Activated CD8-positive, alpha-beta memory T cell treated with anti-CD3 and anti-CD28 coated beads, Interleukin-2, amount 50 U/mL, for 24 hours (primary cell): ENCODE data around the gene TFR2.

ENCODE experiments used
- DNase-seq: peaks from one replicate; pipeline ENCODE4 v3.0.0-alpha.2; 2020; ENCODE audit errors: extremely low read depth

TFR2 gene

GRCh38 chr7:100613412-100614175 lies 27.8 kb downstream of the TFR2 start:
- DNase-seq: no peak

- no peak for DNase-seq
Observed at GRCh38 chr7:100612730-100613390, 28.5 kb downstream of the TFR2 start.

GRCh38 chr7:100611983-100612729 lies 29.2 kb downstream of the TFR2 start, which contains the start of gene MOSPD3:
Gene MOSPD3 (plus strand): TSS chr7:100612540. CDS start chr7:100612792, 252 bp downstream.
- DNase-seq: peak; percentile 93

GRCh38 chr7:100609958-100610357 lies 31.4 kb downstream of the TFR2 start:
- no peak for DNase-seq

- DNase-seq: no peak
Observed at GRCh38 chr7:100607111-100607510, 34.2 kb downstream of the TFR2 start.

GRCh38 chr7:100606313-100606712 lies 35.0 kb downstream of the TFR2 start:
- DNase-seq: no peak

GRCh38 chr7:100604976-100605911 lies 36.1 kb downstream of the TFR2 start:
- no peak for DNase-seq

- no peak for DNase-seq
Observed at GRCh38 chr7:100604028-100604975, 37.0 kb downstream of the TFR2 start.

GRCh38 chr7:100603726-100604027 lies 37.7 kb downstream of the TFR2 start:
- DNase-seq: no peak

- no peak for DNase-seq
Observed at GRCh38 chr7:100602889-100603725, 38.2 kb downstream of the TFR2 start.

- no peak for DNase-seq
Observed at GRCh38 chr7:100600730-100601038, 40.7 kb downstream of the TFR2 start.

- no peak for DNase-seq
Observed at GRCh38 chr7:100599911-100600729, 41.2 kb downstream of the TFR2 start.

- no peak for DNase-seq
Observed at GRCh38 chr7:100598425-100598824, 42.9 kb downstream of the TFR2 start.

- DNase-seq: no peak
Observed at GRCh38 chr7:100595188-100595587, 46.2 kb downstream of the TFR2 start.

- DNase-seq: no peak
Observed at GRCh38 chr7:100591596-100591995, 49.8 kb downstream of the TFR2 start.

GRCh38 chr7:100590077-100590737 lies 51.1 kb downstream of the TFR2 start:
- DNase-seq: no peak

- no peak for DNase-seq
Observed at GRCh38 chr7:100589341-100589947, 51.9 kb downstream of the TFR2 start.

- DNase-seq: no peak
Observed at GRCh38 chr7:100588438-100588837, 52.9 kb downstream of the TFR2 start.
